A549 (cell line): ENCODE results near the gene ZNF385B. TPM values are rescaled to one million over a fixed set of nuclear protein-coding genes. Genes with fewer than 3 reads are reported as not detected.

Experiments used
- ATAC-seq, 2 experiments: fragments of 200-7000 bp in 1 of 2; fragments of >200 bp in 1 of 2; cut with Nextera tagmentation in 1 of 2; cut with Tn5 transposase in 1 of 2; 3 replicates each; pipeline versions ENCODE4 v1.8.0 to v1.9.1; 2018 to 2020; ENCODE audit warnings: mild to moderate bottlenecking in 1 of 2, moderate library complexity in 1 of 2
- CTCF ChIA-PET: fragments of 300-600 bp; sonication (Branson Sonifier 250); formaldehyde crosslinking; extraction: SDS; loops from one replicate; lab custom pipeline; 2021; ENCODE audit warnings: antibody characterized with exemption, inconsistent platforms; lab: Yijun Ruan, JAX
- POLR2A ChIA-PET: fragments of 350-600 bp; formaldehyde crosslinking; extraction: SDS; loops from one replicate; lab custom pipeline; 2021; ENCODE audit warnings: antibody characterized with exemption, inconsistent platforms; lab: Yijun Ruan, JAX
- DNase-seq, 2 experiments: peaks; one replicate each; pipeline versions ENCODE4 v3.0.0 to v3.0.0-alpha.2; 2011 to 2016; ENCODE audit warnings: low read depth in 1 of 2, low spot score in 1 of 2
- FAIRE-seq: peaks from 2 replicates; lab custom pipeline; 2011; peaks lifted over from hg19 to GRCh38; lab: Jason Lieb, UNC
- H3K27ac ChIP-seq, 2 experiments: fragments of >200 bp; sonication (Bioruptor Twin); formaldehyde crosslinking; 3 replicates each; pipeline ENCODE4 v1.5.1; 2016 to 2017
- H3K4me1 ChIP-seq: fragments of >200 bp; sonication (Bioruptor Twin); formaldehyde crosslinking; 3 replicates; pipeline ENCODE4 v1.6.1; 2016
- H3K4me2 ChIP-seq: fragments of >200 bp; sonication (Bioruptor Twin); formaldehyde crosslinking; 3 replicates; pipeline ENCODE4 v1.6.1; 2016
- H3K4me3 ChIP-seq: fragments of >200 bp; sonication (Bioruptor Twin); formaldehyde crosslinking; 3 replicates; pipeline ENCODE4 v1.5.1; 2016
- H3K9me3 ChIP-seq: fragments of >200 bp; sonication (Bioruptor Twin); formaldehyde crosslinking; 3 replicates; pipeline ENCODE4 v1.6.1; 2016
- BCL3 ChIP-seq: fragments of >200 bp; sonication (Bioruptor Twin); formaldehyde crosslinking; IDR thresholded peaks from 3 replicates; pipeline ENCODE4 v1.6.1; 2016
- CBX2 ChIP-seq: fragments of 200-600 bp; sonication (generic); IDR thresholded peaks from 2 replicates; pipeline ENCODE4 v1.6.1; 2016; ENCODE audit warnings: low read depth, mild to moderate bottlenecking, borderline replicate concordance
- CEBPB ChIP-seq, 2 experiments: fragments of >200 bp in 1 of 2; sonication (Bioruptor Twin) in 1 of 2; formaldehyde crosslinking in 1 of 2; IDR thresholded peaks; 2 replicates each; pipeline ENCODE4 v1.6.1; 2012 to 2016
- CHD2 ChIP-seq: fragments of 150-350 bp; IDR thresholded peaks from 2 replicates; pipeline ENCODE4 v1.6.1; 2014; ENCODE audit warnings: low read length; ENCODE audit not compliant: partially characterized antibody
- E2F6 ChIP-seq: IDR thresholded peaks from 2 replicates; pipeline ENCODE4 v1.6.1; 2012; ENCODE audit warnings: low read depth, borderline replicate concordance
- EHMT2 ChIP-seq: fragments of 200-600 bp; sonication (generic); IDR thresholded peaks from 2 replicates; pipeline ENCODE4 v1.6.1; 2016; ENCODE audit warnings: antibody characterized with exemption, low read depth, mild to moderate bottlenecking, moderate library complexity
- ESRRA ChIP-seq: fragments of 150-350 bp; IDR thresholded peaks from 2 replicates; pipeline ENCODE4 v1.6.1; 2014; ENCODE audit warnings: mild to moderate bottlenecking, low read length, borderline replicate concordance
- FOSB ChIP-seq: fragments of 250-450 bp; sonication (Bioruptor Pico); IDR thresholded peaks from 2 replicates; pipeline ENCODE4 v1.5.0; 2020; ENCODE audit warnings: mild to moderate bottlenecking, moderate library complexity
- FOSL2 ChIP-seq, 2 experiments: fragments of 450-650 bp in 1 of 2; fragments of >200 bp in 1 of 2; sonication (Bioruptor Twin) in 1 of 2; formaldehyde crosslinking; IDR thresholded peaks; 2 replicates each; pipeline versions ENCODE4 v1.5.0 to v1.6.1; 2016 to 2020; ENCODE audit warnings: mild to moderate bottlenecking in 1 of 2, moderate library complexity in 1 of 2
- FOXS1 ChIP-seq: fragments of 250-450 bp; sonication (Bioruptor Pico); IDR thresholded peaks from 2 replicates; pipeline ENCODE4 v1.5.0; 2020; ENCODE audit warnings: mild to moderate bottlenecking, moderate library complexity
- GATA3 ChIP-seq: IDR thresholded peaks from 2 replicates; pipeline ENCODE4 v1.6.1; 2012; ENCODE audit warnings: borderline replicate concordance
- HES2 ChIP-seq: fragments of >200 bp; sonication (Bioruptor Twin); formaldehyde crosslinking; IDR thresholded peaks from 2 replicates; pipeline ENCODE4 v1.6.1; 2016
- HOXA7 ChIP-seq: fragments of 250-450 bp; sonication (Bioruptor Pico); IDR thresholded peaks from 2 replicates; pipeline ENCODE4 v1.5.0; 2020; ENCODE audit warnings: mild to moderate bottlenecking, moderate library complexity
- HOXB13 ChIP-seq: fragments of 250-450 bp; sonication (Bioruptor Pico); IDR thresholded peaks from 2 replicates; pipeline ENCODE4 v1.5.0; 2020; ENCODE audit warnings: low read depth, mild to moderate bottlenecking, moderate library complexity
- HOXB5 ChIP-seq: fragments of 250-450 bp; sonication (Bioruptor Pico); IDR thresholded peaks from 2 replicates; pipeline ENCODE4 v1.5.0; 2020; ENCODE audit warnings: mild to moderate bottlenecking, moderate library complexity
- JUN ChIP-seq, 2 experiments: fragments of >200 bp; sonication (Bioruptor Twin); formaldehyde crosslinking; IDR thresholded peaks; 2 replicates in 1 of 2; 3 replicates in 1 of 2; pipeline ENCODE4 v1.6.1; 2016 to 2017
- JUNB ChIP-seq: fragments of >200 bp; sonication (Bioruptor Twin); formaldehyde crosslinking; IDR thresholded peaks from 2 replicates; pipeline ENCODE4 v1.6.1; 2016
- KDM5A ChIP-seq: fragments of 200-600 bp; sonication (generic); IDR thresholded peaks from 2 replicates; pipeline ENCODE4 v1.6.1; 2016; ENCODE audit warnings: antibody characterized with exemption, mild to moderate bottlenecking
- PHF8 ChIP-seq: fragments of 200-600 bp; sonication (generic); IDR thresholded peaks from 2 replicates; pipeline ENCODE4 v1.6.1; 2016; ENCODE audit warnings: low read depth, mild to moderate bottlenecking, antibody characterized with exemption, moderate library complexity, borderline replicate concordance
- POLR2AphosphoS2 ChIP-seq: conservative IDR thresholded peaks from 2 replicates; pipeline ENCODE4 v1.6.1; 2012; ENCODE audit warnings: low read length, improper control_type of control experiment, inconsistent platforms
- RARB ChIP-seq: fragments of 250-450 bp; sonication (Bioruptor Pico); IDR thresholded peaks from 2 replicates; pipeline ENCODE4 v1.8.0; 2021; ENCODE audit warnings: mild to moderate bottlenecking, moderate library complexity
- RCOR1 ChIP-seq: fragments of 150-350 bp; IDR thresholded peaks from 2 replicates; pipeline ENCODE4 v1.6.1; 2014; ENCODE audit warnings: antibody characterized with exemption, low read length, low read depth
- TFCP2L1 ChIP-seq: fragments of 250-450 bp; sonication (Bioruptor Pico); IDR thresholded peaks from 2 replicates; pipeline ENCODE4 v1.5.0; 2021; ENCODE audit warnings: mild to moderate bottlenecking
- ZC3H11A ChIP-seq: fragments of 450-650 bp; IDR thresholded peaks from 2 replicates; pipeline ENCODE4 v1.6.1; 2014; ENCODE audit warnings: antibody characterized with exemption, mild to moderate bottlenecking
- ZSCAN20 ChIP-seq: fragments of 250-450 bp; sonication (Bioruptor Pico); IDR thresholded peaks from 2 replicates; pipeline ENCODE4 v1.8.0; 2022; ENCODE audit warnings: mild to moderate bottlenecking, moderate library complexity
- WGBS: methylation state at CpG from one replicate; pipeline ENCODE4 v1.1.6; 2017; ENCODE audit errors: missing lambda C conversion rate; 5-methylcytosine and 5-hydroxymethylcytosine counted together
- polyA plus RNA-seq, 4 experiments: library from polyadenylated mRNA; depleted of rRNA in 3 of 4; stranded (reverse); fragments of >200 nt; fragmentation: RNase III in 1 of 4; extraction: RNeasy Plus Mini Kit Qiagen cat#74134 plus additional on column Dnase treatment in 1 of 4; gene quantifications; 2 replicates in 3 of 4; 3 replicates in 1 of 4; pipeline ENCODE4 v1.2.3, GENCODE V29; 2011 to 2017

The ZNF385B gene
- polyA plus RNA-seq, 2 of the 4 experiments (the other 2 are of a cell fraction) = not detected

GRCh38 chr2:179605341-179605740 lies 256.1 kb downstream of the ZNF385B start:
- no peak for FAIRE-seq
- CTCF ChIA-PET = no interaction called here
- H3K4me2 ChIP-seq = no peak overlapping the region

GRCh38 chr2:179604598-179604997 lies 256.8 kb downstream of the ZNF385B start:
- DNase-seq (no peak), FAIRE-seq (no peak), ATAC-seq (no peak)
- no peak overlapping the region for H3K4me2 ChIP-seq
- ChIA-PET POLR2A (no interaction called here), CTCF (no interaction called here)
- no peaks in the 10 kb centered on the region for H3K4me1 ChIP-seq
- no peak overlapping the region for H3K27ac ChIP-seq
- H3K9me3 ChIP-seq = no peaks in the 10 kb centered on the region
- no peak overlapping the region for H3K4me3 ChIP-seq
- TF ChIP-seq BCL3 (no peak), HOXB5 (CRISPR knock-in tag) (no peak), HOXA7 (CRISPR knock-in tag) (no peak), ZC3H11A (no peak), CBX2 (no peak), HOXB13 (CRISPR knock-in tag) (no peak), E2F6 (no peak), FOSL2 (IDR thresholded peaks at IDR 0.05) (no peak), FOSL2 (CRISPR knock-in tag; IDR thresholded peaks at IDR 0.05) (no peak), RCOR1 (no peak), FOXS1 (no peak), JUN (IDR thresholded peaks at IDR 0.05) (no peak), FOSB (no peak), ZSCAN20 (CRISPR knock-in tag) (no peak), CHD2 (no peak)

More at GRCh38 chr2:179605341-179605740, 256.1 kb downstream of the ZNF385B start:
- no peak for ATAC-seq
- Histone ChIP-seq H3K4me3 (no peak overlapping the region), H3K9me3 (no peaks in the 10 kb centered on the region), H3K27ac (no peak overlapping the region), H3K4me1 (no peaks in the 10 kb centered on the region)
- 52% methylated on average over 2 of the region's 2 CpGs for WGBS
- POLR2A ChIA-PET = no interaction called here
- TF ChIP-seq ZSCAN20 (CRISPR knock-in tag) (no peak), CEBPB (IDR thresholded peaks at IDR 0.05) (no peak), ESRRA (no peak), RCOR1 (no peak), HES2 (no peak), POLR2AphosphoS2 (no peak), GATA3 (no peak), KDM5A (no peak)
- DNase-seq = no peak

GRCh38 chr2:179602452-179602851 lies 259.0 kb downstream of the ZNF385B start:
- DNase-seq = no peak
- FAIRE-seq = no peak
- POLR2A ChIA-PET = no interaction called here
- H3K4me1 ChIP-seq = no peaks in the 10 kb centered on the region
- CTCF ChIA-PET = no interaction called here
- no peak overlapping the region for H3K4me3 ChIP-seq
- H3K27ac ChIP-seq = no peak overlapping the region
- 53% methylated on average over 4 of the region's 4 CpGs for WGBS
- no peaks in the 10 kb centered on the region for H3K9me3 ChIP-seq
- H3K4me2 ChIP-seq = no peak overlapping the region
- no peak for ATAC-seq
- TF ChIP-seq JUNB = no peak
- TF ChIP-seq EHMT2 = no peak
- no peak for TF ChIP-seq TFCP2L1 (CRISPR knock-in tag)
- no peak for TF ChIP-seq GATA3
- TF ChIP-seq PHF8 = no peak
- no peak for TF ChIP-seq RARB
